Heart right ventricle (tissue), 16 donors: ENCODE results near the gene TBCK. TPM values are rescaled to one million over a fixed set of nuclear protein-coding genes. Genes with fewer than 3 reads are reported as not detected.

Experiments
- ATAC-seq, 8 donors: fragments of 200-7000 bp; cut with Tn5 transposase; one replicate each; pipeline ENCODE4 v1.9.1; 2020; ENCODE audit warnings: mild to moderate bottlenecking in 8 of 8, moderate library complexity in 8 of 8, moderate number of reproducible peaks in 1 of 8
- DNase-seq, 2 donors: peaks; one replicate each; pipeline ENCODE4 v3.0.0-alpha.2; 2020
- H3K27ac ChIP-seq, 10 donors: fragments of 200-600 bp; sonication (generic) in 2 of 10; one replicate each; pipeline versions ENCODE4 v1.5.0 to v1.8.0; 2020 to 2022; ENCODE audit warnings: mild to moderate bottlenecking in 3 of 10
- H3K27me3 ChIP-seq, 7 donors: fragments of 200-600 bp; one replicate each; pipeline ENCODE4 v1.8.0; 2021 to 2022; ENCODE audit warnings: mild to moderate bottlenecking in 2 of 7
- H3K36me3 ChIP-seq, 9 donors: fragments of 200-600 bp; sonication (generic) in 1 of 9; one replicate each; pipeline versions ENCODE4 v1.5.0 to v1.8.0; 2020 to 2022; ENCODE audit warnings: mild to moderate bottlenecking in 2 of 9
- H3K4me1 ChIP-seq, 9 donors: fragments of 200-600 bp; sonication (generic) in 1 of 9; one replicate each; pipeline versions ENCODE4 v1.5.0 to v1.8.0; 2020 to 2022; ENCODE audit warnings: mild to moderate bottlenecking in 4 of 9
- H3K4me3 ChIP-seq, 10 donors: fragments of 200-600 bp; sonication (generic) in 2 of 10; one replicate each; pipeline versions ENCODE4 v1.5.0 to v1.8.0; 2020 to 2022; ENCODE audit warnings: mild to moderate bottlenecking in 7 of 10, moderate library complexity in 2 of 10
- H3K9me3 ChIP-seq, 11 donors: fragments of 200-600 bp in 10 of 11; sonication (generic) in 2 of 11; one replicate each; pipeline versions ENCODE4 v1.5.0 to v1.8.0; 2013 to 2022; ENCODE audit warnings: mild to moderate bottlenecking in 2 of 11, control low read depth in 1 of 11, moderate library complexity in 1 of 11
- WGBS, 2 donors: extraction: QIAGEN DNeasy Blood & Tissue Kit; methylation state at CpG; one replicate each; pipeline ENCODE4 v1.1.7; 2013; ENCODE audit warnings: inconsistent platforms in 1 of 2; 5-methylcytosine and 5-hydroxymethylcytosine counted together
- intact Hi-C, 10 donors: fragments of 100-400 bp; cut with DNase I; formaldehyde crosslinking; loops; one replicate each; pipeline versions ENCODE4 v1.11.1 to v1.14.2; 2022
- polyA plus RNA-seq, 2 donors: library from polyadenylated mRNA; stranded (reverse); fragments of 200-250 nt; gene quantifications; one replicate each; pipeline ENCODE4 v1.2.3, GENCODE V29; 2013
- total RNA-seq, 10 donors: library from RNA; stranded (reverse); fragmentation: NEBNext Ultra II Directional in 3 of 10; extraction: Animal tissue kit (Norgen Biotek cat#: 25700) in 3 of 10; gene quantifications; one replicate each; pipeline versions ENCODE4 v1.2.1 to v1.2.4, GENCODE V29; 2021 to 2023
- TF ChIP-seq, protein P1 (sequence below), 9 donors: fragments of 200-600 bp; sonication (generic) in 2 of 9; IDR thresholded peaks; one replicate each; pipeline versions ENCODE4 v1.5.0 to v1.8.0; 2021 to 2022; ENCODE audit warnings: antibody characterized with exemption in 9 of 9, mild to moderate bottlenecking in 5 of 9, moderate library complexity in 1 of 9
- donor health status: Arrhythmogenic right ventricular cardiomyopathy.
- donor health status: ischemic (EF 13 %, LVEDD 7.1; RV severe dilation, severe dysfunction).
- donor health status: healthy with polysubstance abuse.
- donor health status: DM: no; HTN: yes; CAD: no.
- donor health status: DM: no; HTN: no; CAD: no.
- donor health status: ischemic (EF 25% LVEDD 6.9; RV normal size, moderate dysfunction).
- donor health status: ischemic (EF 25% LVEDD 5.7; RV mildly dilated, moderate dysfunction).
- donor health status: healthy.
- donor health status: DM: yes; HTN: yes; CAD: no.
- donor health status: Ischemic cardiomyopathy.
- donor health status: ischemic (EF 35%, LVEDD 5.7; RV mildly dilated, moderate dysfunction).
- donor health status: nonischemic (EF 11% LVEDD 7.7; RV severe dilation, severe dysfunction).
- donor health status: DM: yes; HTN: yes; CAD: no.
- donor health status: PGD.
- donor health status: ischemic (EF 29% LVEDD 5.4; RV normal size, mild dysfunction).
- donor health status: nonischemic (EF 23%, LVEDD 6.1; RV moderate dilation, normal function).

Gene TBCK
- total and polyA plus RNA-seq, 12 donors, result 5.0 to 22.8 (median 17.4) TPM

DNA sequence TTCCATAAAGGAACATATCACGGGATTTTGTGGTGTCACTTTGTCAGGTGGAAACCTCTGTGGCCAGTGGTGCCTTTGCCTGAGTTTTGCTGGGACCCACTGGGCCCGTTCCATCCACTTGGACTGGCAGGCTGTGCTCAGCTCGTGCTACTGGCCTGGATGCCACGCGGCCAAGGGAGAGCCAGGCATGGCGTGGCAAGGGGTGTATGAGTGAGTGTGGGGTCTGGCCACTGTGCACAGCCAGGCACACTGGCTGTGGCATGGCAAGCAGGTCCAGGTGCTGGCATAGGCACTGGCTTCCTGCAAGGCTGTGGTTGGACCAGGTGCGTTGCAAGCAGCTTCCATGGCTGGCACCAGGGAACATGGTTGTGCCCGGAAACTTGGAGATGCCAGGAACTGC, 60.8 kb downstream of the TBCK start:
- DNase-seq (no peak), ATAC-seq (no peak)
- TF ChIP-seq, protein P1, sequence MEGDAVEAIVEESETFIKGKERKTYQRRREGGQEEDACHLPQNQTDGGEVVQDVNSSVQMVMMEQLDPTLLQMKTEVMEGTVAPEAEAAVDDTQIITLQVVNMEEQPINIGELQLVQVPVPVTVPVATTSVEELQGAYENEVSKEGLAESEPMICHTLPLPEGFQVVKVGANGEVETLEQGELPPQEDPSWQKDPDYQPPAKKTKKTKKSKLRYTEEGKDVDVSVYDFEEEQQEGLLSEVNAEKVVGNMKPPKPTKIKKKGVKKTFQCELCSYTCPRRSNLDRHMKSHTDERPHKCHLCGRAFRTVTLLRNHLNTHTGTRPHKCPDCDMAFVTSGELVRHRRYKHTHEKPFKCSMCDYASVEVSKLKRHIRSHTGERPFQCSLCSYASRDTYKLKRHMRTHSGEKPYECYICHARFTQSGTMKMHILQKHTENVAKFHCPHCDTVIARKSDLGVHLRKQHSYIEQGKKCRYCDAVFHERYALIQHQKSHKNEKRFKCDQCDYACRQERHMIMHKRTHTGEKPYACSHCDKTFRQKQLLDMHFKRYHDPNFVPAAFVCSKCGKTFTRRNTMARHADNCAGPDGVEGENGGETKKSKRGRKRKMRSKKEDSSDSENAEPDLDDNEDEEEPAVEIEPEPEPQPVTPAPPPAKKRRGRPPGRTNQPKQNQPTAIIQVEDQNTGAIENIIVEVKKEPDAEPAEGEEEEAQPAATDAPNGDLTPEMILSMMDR (IDR thresholded peaks at IDR 0.05), result no peak
- WGBS, 2 donors, result 98 to 99% methylated on average over 8 of the region's 8 CpGs
- intact Hi-C loops, result no loop called here
- Histone ChIP-seq H3K4me1 (no peaks in the 10 kb centered on the region), H3K9me3 (no peaks in the 10 kb centered on the region), H3K36me3 (peaks cover 0 to 75% (median 7%) of the 10 kb centered on the region in 9 donors), H3K27ac (no peak overlapping the region), H3K27me3 (no peaks in the 10 kb centered on the region), H3K4me3 (no peak overlapping the region)

DNA sequence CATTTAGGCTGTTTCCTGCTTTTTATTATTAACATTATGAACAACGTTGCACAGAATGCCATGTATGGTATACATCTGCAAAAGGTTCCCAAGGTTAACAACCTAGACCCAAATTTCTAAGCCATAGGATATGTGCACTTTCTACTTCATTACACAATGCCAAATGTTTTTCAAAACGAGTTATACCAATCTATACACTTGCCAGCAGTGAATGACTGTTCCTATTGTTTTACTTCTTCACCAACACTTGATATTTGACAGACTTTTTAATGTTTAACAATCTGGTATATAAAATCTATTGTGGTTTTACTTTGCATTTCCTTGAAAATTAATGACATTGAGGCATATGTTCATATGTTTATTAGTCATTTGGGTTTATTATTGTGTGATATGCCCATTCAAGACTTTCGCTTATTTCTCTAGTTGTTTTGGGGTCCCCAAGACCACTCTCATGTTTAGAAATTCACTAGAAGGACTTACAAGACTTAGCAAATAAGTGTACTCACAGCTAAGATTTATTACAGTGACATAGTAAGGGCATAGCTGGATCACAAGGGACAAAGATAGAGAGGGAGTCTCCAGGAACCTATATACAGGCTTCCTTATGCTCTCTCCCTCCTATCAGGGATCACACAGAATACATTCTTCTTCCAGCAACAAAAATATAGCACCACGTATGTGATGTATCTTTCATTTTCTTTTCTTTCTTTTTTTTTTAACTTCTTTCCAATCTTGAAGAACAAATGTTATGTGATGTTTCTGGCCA, 62.5 kb downstream of the TBCK start:
- intact Hi-C loops, result no loop called here
- no peaks in the 10 kb centered on the region for H3K9me3 ChIP-seq
- WGBS, 2 donors, result 88 to 89% methylated on average over 4 of the region's 4 CpGs
- no peaks in the 10 kb centered on the region for H3K27me3 ChIP-seq
- no peak for ATAC-seq
- no peak for DNase-seq
- TF ChIP-seq, protein P1 (IDR thresholded peaks at IDR 0.05), result no peak
- H3K4me1 ChIP-seq, result no peaks in the 10 kb centered on the region
- H3K4me3 ChIP-seq, result no peak overlapping the region
- H3K27ac ChIP-seq, result no peak overlapping the region
- H3K36me3 ChIP-seq, result peaks cover 0 to 76% (median 14%) of the 10 kb centered on the region in 9 donors

DNA sequence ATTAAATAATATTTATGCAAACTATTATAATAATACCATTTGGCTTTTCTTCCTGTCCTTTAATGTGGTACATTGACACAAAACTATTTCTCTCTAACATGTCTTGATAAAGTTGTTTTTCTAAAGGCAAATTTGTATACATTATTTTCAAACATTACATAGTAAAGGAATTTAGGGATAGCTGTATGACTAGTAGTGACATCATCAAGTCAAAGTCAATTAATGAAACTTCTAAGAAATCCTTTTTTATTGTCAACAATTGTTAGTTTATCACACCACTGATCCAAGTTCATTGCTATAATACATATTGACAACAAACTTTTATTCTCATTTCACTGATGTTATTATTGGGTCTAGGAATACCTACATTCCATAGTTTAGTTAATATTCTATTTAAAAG, 68.4 kb downstream of the TBCK start:
- ATAC-seq (no peak), DNase-seq (no peak)
- H3K27ac ChIP-seq, result no peak overlapping the region
- intact Hi-C loops, result no loop called here
- H3K9me3 ChIP-seq, result peaks cover 0 to 3% (median 0%) of the 10 kb centered on the region in 11 donors
- H3K27me3 ChIP-seq, result no peaks in the 10 kb centered on the region
- TF ChIP-seq, protein P1 (IDR thresholded peaks at IDR 0.05), result no peak
- H3K4me3 ChIP-seq, result no peak overlapping the region
- H3K4me1 ChIP-seq, result no peaks in the 10 kb centered on the region
- H3K36me3 ChIP-seq, result peaks cover 0 to 90% (median 14%) of the 10 kb centered on the region in 9 donors

DNA sequence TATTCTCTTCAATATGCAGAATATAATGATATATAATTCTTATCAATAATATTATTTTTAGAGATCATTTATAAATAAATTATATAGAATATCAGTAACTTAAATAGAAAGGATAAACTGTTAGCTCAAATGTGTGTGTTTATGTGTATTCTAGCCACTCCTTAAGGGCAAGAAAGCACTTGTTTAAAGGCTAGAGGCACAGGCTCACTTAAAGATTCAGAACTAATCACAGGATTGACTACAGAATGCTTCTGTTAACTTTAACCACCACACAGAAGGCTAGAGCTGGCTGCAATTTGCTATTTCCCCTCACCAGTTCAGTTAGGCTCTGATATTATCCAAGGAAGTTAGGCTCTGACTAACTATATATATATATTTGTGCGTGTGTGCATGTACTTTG, 69.6 kb downstream of the TBCK start:
- ATAC-seq (no peak), DNase-seq (no peak)
- Histone ChIP-seq H3K27ac (no peak overlapping the region), H3K4me1 (no peaks in the 10 kb centered on the region), H3K27me3 (no peaks in the 10 kb centered on the region), H3K36me3 (peaks cover 0 to 89% (median 14%) of the 10 kb centered on the region in 9 donors), H3K9me3 (peaks cover 0 to 3% (median 0%) of the 10 kb centered on the region in 11 donors), H3K4me3 (no peak overlapping the region)
- TF ChIP-seq, protein P1 (IDR thresholded peaks at IDR 0.05), result no peak
- WGBS, 2 donors, result 96 to 97% methylated on average over 1 of the region's 1 CpG
- intact Hi-C loops, result no loop called here
